ENCODE data around the gene ANXA4. TPM values are rescaled to one million over a fixed set of nuclear protein-coding genes. Genes with fewer than 3 reads are reported as not detected.

Gene ANXA4
- total RNA-seq, 1 donor from 2014 or later = 4.7 TPM

Small RNA genes lying within 50 kb of the gene (small RNA-seq; reads per million reads assigned to genes)
- not detected for gene RPL23AP92

Other genes with a start within 250 kb of the ANXA4 start
- 11.8 and 20.8 TPM in 2 replicates for gene AAK1, start 98.4 kb upstream of the ANXA4 start, total RNA-seq (ENCODE audit: low replicate concordance)
- gene GMCL1, start 87.5 kb downstream of the ANXA4 start, total RNA-seq (ENCODE audit: low replicate concordance) = 16.2 and 23.1 TPM in 2 replicates
- 89.2 and 131 TPM in 2 replicates for gene SNRNP27, start 151.8 kb downstream of the ANXA4 start, total RNA-seq (ENCODE audit: low replicate concordance)
- 3.9 and 5.3 TPM in 2 replicates for gene MXD1, start 173.0 kb downstream of the ANXA4 start, total RNA-seq (ENCODE audit: low replicate concordance)
- 0.30 and 1.2 TPM in 2 replicates for gene ASPRV1, start 219.5 kb downstream of the ANXA4 start, total RNA-seq (ENCODE audit: low replicate concordance)